GM23248 (cell line): Measurements from ENCODE around the gene PACSIN3. TPM values are rescaled to one million over a fixed set of nuclear protein-coding genes. Genes with fewer than 3 reads are reported as not detected.
"Not testable (repeated sequence)": the region's sequence is repeated elsewhere in the genome, so short reads cannot be mapped to it uniquely, and the experiment has no call there.

ENCODE experiments used
- DNase-seq: peaks from one replicate; pipeline ENCODE4 v3.0.0-alpha.2; 2015
- H2AFZ ChIP-seq: fragments of 200-600 bp; sonication (generic); 2 replicates; pipeline ENCODE4 v1.6.1; 2016; ENCODE audit warnings: antibody characterized with exemption
- H3F3A ChIP-seq: fragments of 200-600 bp; sonication (generic); 2 replicates; pipeline ENCODE4 v1.6.1; 2016; ENCODE audit warnings: mild to moderate bottlenecking, antibody characterized with exemption, mixed run types; ENCODE audit not compliant: insufficient read depth
- H3K27ac ChIP-seq: fragments of 200-600 bp; sonication (generic); 2 replicates; pipeline ENCODE4 v1.5.1; 2016; ENCODE audit warnings: mild to moderate bottlenecking
- H3K27me3 ChIP-seq: fragments of 200-600 bp; sonication (generic); replicated peaks from 2 replicates; pipeline ENCODE4 v1.6.1; 2016; ENCODE audit warnings: mild to moderate bottlenecking; ENCODE audit not compliant: insufficient read depth
- H3K36me3 ChIP-seq: fragments of 200-600 bp; sonication (generic); 2 replicates; pipeline ENCODE4 v1.6.1; 2016; ENCODE audit warnings: low read depth, mild to moderate bottlenecking
- H3K4me1 ChIP-seq: fragments of 200-600 bp; sonication (generic); 2 replicates; pipeline ENCODE4 v1.6.1; 2016; ENCODE audit warnings: mild to moderate bottlenecking; ENCODE audit not compliant: insufficient read depth
- H3K4me2 ChIP-seq: fragments of 200-600 bp; sonication (generic); one replicate; pipeline ENCODE4 v1.6.1; 2016; ENCODE audit warnings: mild to moderate bottlenecking; ENCODE audit not compliant: unreplicated experiment
- H3K4me3 ChIP-seq: fragments of 200-600 bp; sonication (generic); 2 replicates; pipeline ENCODE4 v1.5.1; 2016; ENCODE audit warnings: mild to moderate bottlenecking
- H3K79me2 ChIP-seq: fragments of 200-600 bp; sonication (generic); 2 replicates; pipeline ENCODE4 v1.6.1; 2016; ENCODE audit warnings: mild to moderate bottlenecking; ENCODE audit not compliant: insufficient read depth
- H3K9ac ChIP-seq: fragments of 200-600 bp; sonication (generic); 2 replicates; pipeline ENCODE4 v1.6.1; 2016; ENCODE audit warnings: mild to moderate bottlenecking
- H3K9me2 ChIP-seq: fragments of 200-600 bp; sonication (generic); 2 replicates; pipeline ENCODE4 v1.6.1; 2016; ENCODE audit warnings: mixed run types, mild to moderate bottlenecking, moderate library complexity; ENCODE audit not compliant: insufficient read depth
- H3K9me3 ChIP-seq: fragments of 200-600 bp; sonication (generic); one replicate; pipeline ENCODE4 v1.6.1; 2017; ENCODE audit warnings: low read depth
- H4K20me1 ChIP-seq: fragments of 200-600 bp; sonication (generic); 2 replicates; pipeline ENCODE4 v1.6.0; 2016; ENCODE audit not compliant: insufficient read depth
- EZH2 ChIP-seq: fragments of 200-600 bp; sonication (generic); IDR thresholded peaks from 2 replicates; pipeline ENCODE4 v1.6.1; 2018; ENCODE audit warnings: antibody characterized with exemption, mild to moderate bottlenecking; ENCODE audit not compliant: insufficient read depth, poor library complexity, severe bottlenecking
- EZH2phosphoT487 ChIP-seq: fragments of 200-600 bp; sonication (generic); IDR thresholded peaks from 2 replicates; pipeline ENCODE4 v1.6.1; 2018; ENCODE audit warnings: antibody characterized with exemption, moderate library complexity, mild to moderate bottlenecking, low read depth; ENCODE audit not compliant: insufficient read depth
- WGBS, 2 experiments: methylation state at CpG; one replicate each; pipeline ENCODE4 v1.1.6; 2015 to 2017; ENCODE audit warnings: low lambda C conversion rate in 2 of 2, low coverage in 1 of 2; ENCODE audit errors: missing lambda C conversion rate in 2 of 2; 5-methylcytosine and 5-hydroxymethylcytosine counted together
- in situ Hi-C: fragments of 300-500 bp; cut with MboI; formaldehyde crosslinking; loops from 2 replicates; pipeline ENCODE4 v1.15.0; 2020
- polyA plus RNA-seq: library from polyadenylated mRNA; unstranded; fragments of >200 nt; fragmentation: Nextera tagmentation; extraction: Ambion mirVana; gene quantifications from 2 replicates; pipeline ENCODE4 v1.2.1, GENCODE V29; 2016
- total RNA-seq: library from RNA; depleted of rRNA; stranded (reverse); fragments of >200 nt; shearing (Covaris generic); gene quantifications from 2 replicates; pipeline ENCODE4 v1.2.3, GENCODE V29; 2014

PACSIN3 gene
- total and polyA plus RNA-seq, 2 experiments from 2014 or later = 9.7 to 13.6 TPM

DNA sequence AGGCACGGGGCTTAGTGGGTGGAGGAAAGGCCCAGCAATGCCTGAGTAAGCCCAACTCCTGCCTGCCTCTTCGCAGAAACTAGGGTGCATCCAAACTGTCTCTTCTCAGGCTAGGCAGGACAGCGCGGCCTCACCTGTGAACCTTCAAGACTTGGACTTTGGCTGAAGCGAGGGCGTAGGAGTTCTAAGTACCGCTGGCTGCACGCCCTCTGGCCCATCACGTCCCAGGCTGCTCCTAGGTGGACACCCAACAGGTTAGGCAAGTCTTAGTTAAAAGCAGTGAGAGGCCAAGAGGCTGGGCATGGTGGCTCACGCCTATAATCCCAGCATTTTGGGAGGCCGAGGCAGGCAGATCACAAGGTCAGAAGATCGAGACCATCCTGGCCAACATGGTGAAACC, 26.7 kb upstream of the PACSIN3 start:
- H3K4me1 ChIP-seq = peaks cover 17% of the 10 kb centered on the region
- no peaks in the 10 kb centered on the region for H3K9me3 ChIP-seq
- no peaks in the 10 kb centered on the region for H3K9me2 ChIP-seq
- 86 to 87% methylated on average over 12 of the region's 12 CpGs for WGBS, 2 experiments
- TF ChIP-seq EZH2 (no peak), EZH2phosphoT487 (no peak)
- no peak overlapping the region for H3K27ac ChIP-seq
- H4K20me1 ChIP-seq = no peaks in the 10 kb centered on the region
- no peak overlapping the region for H3K4me2 ChIP-seq
- H3F3A ChIP-seq = peaks cover 23% of the 10 kb centered on the region
- H3K27me3 ChIP-seq = no peaks in the 10 kb centered on the region
- no peak overlapping the region for H3K4me3 ChIP-seq
- in situ Hi-C loops = no loop called here
- no peak overlapping the region for H2AFZ ChIP-seq
- DNase-seq = no peak
- H3K79me2 ChIP-seq = peaks cover 13% of the 10 kb centered on the region
- 0 out of 2 replicates have a peak, but pooled peaks cover 1% of the 10 kb centered on the region for H3K36me3 ChIP-seq
- H3K9ac ChIP-seq = no peak overlapping the region

DNA sequence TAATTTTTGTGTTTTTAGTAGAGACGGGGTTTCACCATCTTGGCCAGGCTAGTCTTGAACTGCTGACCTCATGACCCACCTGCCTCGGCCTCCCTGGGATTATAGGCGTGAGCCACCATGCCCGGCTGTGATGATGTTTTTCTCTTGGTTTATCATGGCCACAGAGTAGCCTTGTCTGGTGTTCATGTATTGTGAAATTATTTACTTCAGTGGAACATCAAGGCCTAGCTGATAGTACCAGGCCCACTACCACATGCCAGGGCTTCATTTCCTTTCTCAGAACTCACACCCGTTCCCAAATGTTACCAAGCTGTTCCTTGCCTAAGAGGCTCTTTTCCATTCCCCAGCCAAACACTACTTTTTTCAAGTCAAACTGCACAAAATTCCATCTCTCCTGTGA, 22.4 kb upstream of the PACSIN3 start:
- Histone ChIP-seq H3K4me1 (peaks cover 12% of the 10 kb centered on the region), H3K9ac (no peak overlapping the region), H3K9me3 (no peaks in the 10 kb centered on the region), H3F3A (peaks cover 15% of the 10 kb centered on the region), H3K4me2 (no peak overlapping the region), H3K79me2 (no peaks in the 10 kb centered on the region), H4K20me1 (no peaks in the 10 kb centered on the region), H3K36me3 (no peaks in the 10 kb centered on the region), H3K27ac (no peak overlapping the region), H3K4me3 (no peak overlapping the region), H3K27me3 (no peaks in the 10 kb centered on the region), H2AFZ (no peak overlapping the region), H3K9me2 (no peaks in the 10 kb centered on the region)
- no peak for TF ChIP-seq EZH2
- no peak for TF ChIP-seq EZH2phosphoT487
- in situ Hi-C loops = no loop called here
- no peak for DNase-seq
- 74 to 82% methylated on average over 5 of the region's 5 CpGs for WGBS, 2 experiments

DNA sequence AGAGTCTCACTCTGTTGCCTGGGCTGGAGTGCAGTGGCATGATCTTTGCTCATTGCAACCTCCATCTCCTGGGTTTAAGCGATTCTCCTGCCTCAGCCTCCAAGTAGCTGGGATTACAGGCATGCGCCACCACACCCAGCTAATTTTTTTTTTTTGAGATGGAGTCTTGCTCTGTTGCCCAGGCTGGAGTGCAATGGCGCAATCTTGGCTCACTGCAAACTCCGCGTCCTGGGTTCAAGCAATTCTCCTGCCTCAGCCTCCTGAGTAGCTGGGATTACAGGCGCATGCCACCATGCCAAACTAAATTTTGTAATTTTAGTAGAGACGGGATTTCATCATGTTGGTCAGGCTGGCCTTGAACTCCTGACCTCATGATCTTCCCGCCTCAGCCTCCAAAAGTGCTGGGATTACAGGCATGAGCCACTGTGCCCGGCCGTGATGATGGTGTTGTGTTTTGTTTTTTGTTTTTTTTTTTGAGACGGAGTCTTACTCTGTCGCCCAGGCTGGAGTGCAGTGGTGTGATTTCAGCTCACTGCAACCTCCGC, 21.8 kb upstream of the PACSIN3 start:
- H3K27ac ChIP-seq, DNase-seq, in situ Hi-C loops, H2AFZ ChIP-seq, H3K9ac ChIP-seq, H3K27me3 ChIP-seq, H3K9me3 ChIP-seq, H4K20me1 ChIP-seq, H3K36me3 ChIP-seq, H3K9me2 ChIP-seq, H3K79me2 ChIP-seq, H3K4me2 ChIP-seq, H3K4me3 ChIP-seq: not testable (repeated sequence)
- WGBS, 2 experiments = 90 to 92% methylated on average over 13 of the region's 13 CpGs
- H3F3A ChIP-seq = peaks cover 15% of the 10 kb centered on the region
- H3K4me1 ChIP-seq = peaks cover 12% of the 10 kb centered on the region

DNA sequence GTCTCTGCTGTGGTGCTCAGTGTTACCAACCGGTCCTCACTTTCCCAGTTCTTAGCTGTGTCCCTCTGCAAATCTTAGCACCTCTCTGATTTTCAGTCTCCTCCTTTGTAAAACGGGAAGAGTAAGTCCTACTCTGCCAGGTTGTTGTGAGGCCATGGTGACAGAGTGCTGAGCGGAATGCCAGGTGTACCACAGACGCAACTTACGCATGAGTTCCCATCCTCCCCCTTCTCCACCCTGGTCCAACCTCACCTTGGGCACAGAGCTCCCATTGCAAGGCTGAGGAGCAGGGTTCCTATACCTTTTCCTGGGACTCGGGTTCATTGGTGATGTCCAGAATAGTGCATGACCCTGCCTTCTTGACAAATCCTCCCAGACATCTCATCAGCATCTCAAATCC, 21.2 kb upstream of the PACSIN3 start:
- no peaks in the 10 kb centered on the region for H3K9me3 ChIP-seq
- TF ChIP-seq EZH2 (no peak), EZH2phosphoT487 (no peak)
- peaks cover 12% of the 10 kb centered on the region for H3K4me1 ChIP-seq
- H3K9ac ChIP-seq = no peak overlapping the region
- no peaks in the 10 kb centered on the region for H3K36me3 ChIP-seq
- no peaks in the 10 kb centered on the region for H3K79me2 ChIP-seq
- no peaks in the 10 kb centered on the region for H4K20me1 ChIP-seq
- 70 to 72% methylated on average over 6 of the region's 6 CpGs for WGBS, 2 experiments
- H3F3A ChIP-seq = peaks cover 15% of the 10 kb centered on the region
- no peak overlapping the region for H2AFZ ChIP-seq
- H3K4me3 ChIP-seq = no peak overlapping the region
- H3K27ac ChIP-seq = no peak overlapping the region
- DNase-seq = no peak
- in situ Hi-C loops = no loop called here
- no peaks in the 10 kb centered on the region for H3K9me2 ChIP-seq
- H3K4me2 ChIP-seq = no peak overlapping the region
- H3K27me3 ChIP-seq = no peaks in the 10 kb centered on the region

DNA sequence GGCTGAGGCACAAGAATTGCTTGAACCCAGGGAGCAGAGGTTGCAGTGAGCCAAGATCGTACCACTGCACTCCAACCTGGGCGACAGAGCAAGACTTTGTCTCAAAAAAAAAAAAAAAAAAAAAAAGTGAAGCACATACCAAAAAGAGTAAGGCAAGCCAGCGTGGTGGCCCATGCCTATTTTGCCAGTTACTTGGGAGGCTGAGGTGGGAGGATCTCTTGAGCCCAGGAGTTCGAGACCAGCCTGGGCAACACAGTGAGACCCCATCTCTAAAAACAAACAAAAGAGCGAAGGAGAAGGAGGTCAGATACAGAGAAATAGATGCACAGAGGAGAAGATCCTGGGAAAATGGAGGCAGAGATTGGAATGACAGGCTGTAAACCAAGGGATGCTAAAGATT, 20.3 kb upstream of the PACSIN3 start:
- peaks cover 12% of the 10 kb centered on the region for H3K4me1 ChIP-seq
- H3K9me2 ChIP-seq, H3K36me3 ChIP-seq, in situ Hi-C loops, H3K27ac ChIP-seq, H3K9ac ChIP-seq, H3K79me2 ChIP-seq, H3K4me3 ChIP-seq, H3K9me3 ChIP-seq, H3K27me3 ChIP-seq, H2AFZ ChIP-seq, DNase-seq, H3K4me2 ChIP-seq, H4K20me1 ChIP-seq: not testable (repeated sequence)
- peaks cover 15% of the 10 kb centered on the region for H3F3A ChIP-seq
- WGBS, 2 experiments = 85 to 91% methylated on average over 5 of the region's 5 CpGs
